Left kidney (tissue), 2 donors: ENCODE results near the gene GRHPR. TPM values are rescaled to one million over a fixed set of nuclear protein-coding genes. Genes with fewer than 3 reads are reported as not detected.
A peak's percentile ranks its signal among the peaks of the same experiment; 100 is the strongest.
"Not testable (repeated sequence)": the region's sequence is repeated elsewhere in the genome, so short reads cannot be mapped to it uniquely, and the experiment has no call there.

Experiments used
- DNase-seq: peaks from one replicate; pipeline ENCODE4 v3.0.0-alpha.2; 2013
- polyA plus RNA-seq: library from polyadenylated mRNA; unstranded; fragments of 120-200 nt; gene quantifications from one replicate; pipeline ENCODE4 v1.2.1, GENCODE V29; 2013; ENCODE audit not compliant: insufficient read length

The GRHPR gene
- polyA plus RNA-seq, 1 donor = 124 TPM

DNA sequence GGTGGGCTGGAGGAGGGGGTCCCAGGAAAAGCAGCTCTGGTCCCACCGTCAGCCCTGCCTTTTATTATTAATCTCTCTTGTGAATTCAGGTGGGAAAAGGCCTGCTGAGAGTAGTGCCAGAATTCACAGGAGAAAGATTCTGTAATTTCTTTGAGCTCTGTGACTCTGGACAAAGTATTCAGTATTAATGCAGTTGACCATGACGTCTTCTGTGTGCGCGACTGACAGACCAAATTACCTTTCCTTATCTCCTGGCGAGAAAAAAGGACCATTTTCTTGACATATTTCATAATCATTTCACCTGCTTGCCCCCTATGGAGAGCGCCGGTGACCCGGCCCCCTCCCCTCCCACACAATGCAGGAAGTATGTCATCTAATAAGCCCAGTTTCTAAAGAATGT lies 26.8 kb upstream of the GRHPR start:
- DNase-seq = no peak

DNA sequence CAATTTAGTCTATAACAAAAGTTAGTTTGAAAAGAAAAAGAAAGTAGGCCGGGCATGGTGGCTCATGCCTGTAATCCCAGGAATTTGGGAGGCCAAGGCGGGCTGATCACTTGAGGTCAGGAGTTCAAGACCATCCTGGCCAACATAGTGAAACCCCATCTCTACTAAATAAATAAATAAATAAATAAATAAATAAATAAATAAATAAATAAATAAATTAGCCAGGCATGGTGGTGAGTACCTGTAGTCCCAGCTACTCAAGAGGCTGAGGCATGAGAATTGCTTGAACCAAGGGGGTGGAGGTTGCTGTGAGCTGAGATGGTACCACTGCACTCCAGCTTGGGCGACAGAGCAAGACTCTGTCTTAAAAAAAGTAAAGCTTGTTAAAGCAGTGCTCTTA lies 24.5 kb upstream of the GRHPR start:
- not testable (repeated sequence) for DNase-seq

DNA sequence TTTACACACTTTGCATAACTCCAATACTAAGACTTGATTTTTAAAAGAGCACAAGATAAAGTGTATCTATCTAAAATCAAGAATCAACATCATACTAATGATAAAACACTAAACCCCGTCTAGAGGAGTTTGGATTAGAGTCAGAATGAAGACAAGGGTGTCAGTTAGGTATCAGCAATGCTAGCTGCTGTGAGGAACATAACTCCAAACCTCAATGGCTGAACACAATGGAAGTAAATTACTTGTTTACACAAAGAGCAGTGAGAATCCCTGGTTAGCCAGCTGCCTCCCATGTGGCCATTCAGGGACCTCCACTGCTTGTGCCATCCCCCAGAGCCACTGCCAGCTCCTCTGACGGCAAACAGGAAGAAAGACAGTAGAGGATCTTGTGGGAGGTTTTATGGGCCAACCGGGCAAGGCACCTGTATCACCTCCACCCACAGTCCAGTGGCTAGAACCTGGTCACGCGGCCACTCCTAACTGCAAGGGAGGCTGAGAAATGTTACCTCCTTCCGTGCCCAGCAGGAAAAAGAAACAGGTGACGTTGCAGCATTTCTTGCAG lies 24.0 kb upstream of the GRHPR start:
- DNase-seq = no peak

DNA sequence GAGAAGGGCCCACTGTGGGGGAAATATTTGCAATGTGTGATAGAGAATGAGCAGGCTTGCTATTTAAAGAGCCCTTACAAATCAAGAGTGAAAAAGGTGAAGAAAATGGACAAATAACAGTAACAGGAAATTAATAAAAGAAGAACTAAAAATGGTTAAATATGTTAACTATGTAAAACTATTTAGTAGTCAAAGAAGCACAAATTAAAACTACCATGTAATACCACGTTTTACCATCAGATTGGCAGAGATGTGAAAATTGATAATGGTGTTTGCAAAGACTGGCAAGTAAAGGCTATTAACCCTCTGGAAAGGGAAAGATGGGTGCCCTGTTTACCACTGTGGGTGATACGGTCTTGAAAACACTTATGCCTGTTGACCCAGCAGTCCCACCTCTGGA lies 23.2 kb upstream of the GRHPR start:
- DNase-seq = no peak

DNA sequence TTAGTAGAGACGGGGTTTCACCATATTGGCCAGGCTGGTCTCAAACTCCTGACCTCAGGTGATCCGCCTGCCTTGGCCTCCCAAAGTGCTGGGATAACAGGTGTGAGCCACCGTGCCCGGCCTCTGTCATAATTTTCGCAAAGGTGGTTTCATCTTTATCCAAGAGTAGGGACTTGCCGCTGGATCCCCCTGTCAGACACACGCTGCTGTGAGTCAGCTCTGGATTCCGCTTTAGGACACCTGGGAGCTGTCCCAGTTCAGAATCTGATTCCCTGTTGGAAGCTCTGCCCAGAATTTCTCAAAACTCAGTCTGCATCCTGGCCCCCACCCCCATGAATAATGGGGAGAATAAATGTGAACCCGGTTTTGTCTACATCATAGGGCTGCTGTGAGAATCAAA lies 17.9 kb upstream of the GRHPR start:
- no peak for DNase-seq

DNA sequence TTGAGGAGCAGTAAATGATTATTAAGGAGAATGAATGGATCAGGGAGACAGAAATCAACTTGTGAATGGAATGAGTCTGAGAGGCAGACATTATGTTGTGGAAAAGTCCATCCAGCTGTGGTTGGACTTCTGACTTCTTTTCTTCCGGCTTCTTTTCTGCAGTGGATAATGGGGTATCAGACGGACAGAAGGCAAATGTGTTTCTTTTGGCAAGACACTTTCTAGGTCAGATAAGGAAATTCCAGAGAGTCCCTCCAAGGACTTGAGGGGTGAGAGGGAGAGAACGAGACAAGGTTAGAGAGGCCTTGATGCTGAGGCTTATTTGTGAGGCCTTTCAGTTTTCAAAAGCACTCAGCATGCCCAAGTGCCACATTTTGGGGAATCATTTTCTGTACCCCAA lies 17.1 kb upstream of the GRHPR start:
- DNase-seq = no peak

DNA sequence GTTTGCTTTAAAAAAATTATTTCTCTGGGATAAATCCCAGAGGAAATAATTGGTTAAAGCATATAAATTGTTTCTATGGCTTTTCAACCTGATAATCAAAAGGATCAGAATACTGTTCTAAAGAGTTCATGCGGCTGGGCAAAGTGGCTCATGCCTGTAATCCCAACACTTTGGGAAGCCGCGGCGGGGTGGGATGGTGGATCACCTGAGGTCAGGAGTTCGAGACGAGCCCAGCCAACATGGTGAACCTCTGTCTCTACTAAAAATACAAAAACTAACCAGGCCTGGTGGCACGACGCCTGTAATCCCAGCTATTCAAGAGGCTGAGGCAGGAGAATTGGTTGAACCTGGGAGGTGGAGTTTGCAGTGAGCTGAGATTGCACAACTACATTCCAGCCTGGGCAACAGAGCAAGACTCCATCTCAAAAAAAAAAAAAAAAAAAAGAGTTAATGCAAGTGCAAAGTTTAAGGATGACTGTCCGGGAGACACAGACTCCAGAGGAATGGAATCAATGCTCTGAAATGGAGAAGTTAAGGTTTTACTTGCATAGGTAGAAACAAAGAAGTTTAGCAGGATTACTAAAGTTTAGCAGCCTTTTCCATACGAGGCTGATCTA lies 16.6 kb upstream of the GRHPR start:
- DNase-seq = no peak

DNA sequence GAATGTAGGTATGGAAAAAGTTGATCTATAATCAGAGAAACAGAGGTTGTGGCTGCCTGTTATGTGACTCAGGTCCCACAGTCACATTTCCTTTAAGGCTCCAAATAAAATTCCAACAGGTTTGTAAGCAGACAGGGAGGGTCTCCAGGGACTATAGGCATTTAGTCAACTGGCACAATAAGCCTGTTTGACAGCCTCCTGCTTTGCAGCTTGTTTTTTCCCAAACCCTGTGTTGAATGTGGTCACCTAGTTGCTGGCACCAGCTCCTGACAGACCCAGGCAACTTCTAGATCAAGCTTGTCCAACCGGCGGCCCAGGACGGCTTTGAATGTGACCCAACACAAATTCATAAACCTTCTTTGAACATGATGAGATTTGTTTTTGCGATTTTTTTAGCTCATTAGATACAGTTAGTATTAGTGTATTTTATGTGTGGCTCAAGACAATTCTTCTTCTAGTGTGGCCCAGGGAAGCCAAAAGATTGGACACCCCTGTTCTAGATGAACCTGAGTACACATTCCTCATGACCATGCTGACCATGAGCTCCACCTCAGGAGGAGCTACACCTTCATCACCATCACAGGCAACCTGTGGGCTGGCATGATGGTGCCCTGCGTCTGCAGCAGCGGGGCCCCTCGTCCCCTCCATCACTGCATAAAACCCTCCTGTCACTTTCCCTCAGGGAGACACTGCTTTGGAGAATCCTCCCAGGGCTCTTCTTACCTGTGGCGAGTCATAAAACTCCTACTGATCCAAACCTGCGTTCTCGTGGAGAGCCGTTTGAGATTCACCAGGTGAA lies 15.7 kb upstream of the GRHPR start:
- DNase-seq = no peak

DNA sequence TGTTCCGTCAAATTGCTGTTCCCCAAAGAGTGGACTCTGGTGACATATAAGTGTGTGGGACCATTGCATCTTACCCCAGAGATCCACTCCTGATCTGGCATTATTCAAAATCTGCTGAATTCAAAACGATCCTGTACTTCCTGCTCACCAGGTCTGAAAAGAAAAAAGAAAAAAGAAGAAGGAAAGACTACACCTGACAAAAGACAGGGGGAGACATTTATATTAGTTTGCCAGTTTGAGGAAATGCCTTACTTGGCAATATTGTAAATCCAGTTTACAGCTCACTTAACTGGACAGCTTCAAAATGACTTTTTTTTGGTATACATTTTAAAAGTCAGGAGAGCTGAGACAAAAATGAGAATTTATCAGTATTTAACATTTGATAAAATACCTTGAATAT lies 15.0 kb upstream of the GRHPR start:
- DNase-seq = no peak

DNA sequence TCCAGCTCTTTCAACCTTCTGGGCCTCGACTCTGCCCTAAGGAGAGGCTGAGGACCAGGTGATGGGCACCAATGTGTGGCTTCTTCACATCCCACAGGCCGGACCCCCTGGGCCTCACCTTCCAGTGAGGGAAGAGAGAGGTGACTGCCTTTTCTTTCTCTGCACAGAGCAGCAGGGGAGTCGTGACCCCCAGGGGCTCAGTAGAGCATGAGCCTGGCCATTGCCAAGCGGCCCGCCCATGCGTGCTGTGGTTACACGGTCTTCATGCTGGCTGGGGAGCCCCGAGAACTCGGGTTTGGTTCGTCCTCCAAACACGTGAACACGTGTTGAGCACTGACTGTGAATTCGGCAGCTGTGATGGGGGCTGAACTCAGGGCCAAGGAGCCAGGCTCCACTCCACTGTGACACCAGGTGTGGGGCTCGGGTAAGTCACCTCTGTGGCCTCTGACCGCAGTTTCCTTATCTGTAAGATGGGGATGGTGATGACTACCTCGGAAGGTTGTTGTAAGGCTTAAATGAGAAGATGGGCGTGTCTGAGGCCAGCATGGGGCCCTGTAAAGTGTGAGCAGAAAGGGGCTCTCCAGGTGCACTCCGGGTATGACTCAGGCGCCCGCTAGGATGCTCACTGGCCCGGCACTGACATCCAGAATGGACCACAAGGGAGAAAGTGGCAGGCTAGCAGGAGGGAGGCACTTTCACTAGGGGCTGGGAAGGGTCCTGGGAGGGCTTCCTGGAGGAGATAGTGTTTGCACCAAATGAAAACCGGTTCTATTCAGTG lies 13.4 kb upstream of the GRHPR start:
- no peak for DNase-seq

DNA sequence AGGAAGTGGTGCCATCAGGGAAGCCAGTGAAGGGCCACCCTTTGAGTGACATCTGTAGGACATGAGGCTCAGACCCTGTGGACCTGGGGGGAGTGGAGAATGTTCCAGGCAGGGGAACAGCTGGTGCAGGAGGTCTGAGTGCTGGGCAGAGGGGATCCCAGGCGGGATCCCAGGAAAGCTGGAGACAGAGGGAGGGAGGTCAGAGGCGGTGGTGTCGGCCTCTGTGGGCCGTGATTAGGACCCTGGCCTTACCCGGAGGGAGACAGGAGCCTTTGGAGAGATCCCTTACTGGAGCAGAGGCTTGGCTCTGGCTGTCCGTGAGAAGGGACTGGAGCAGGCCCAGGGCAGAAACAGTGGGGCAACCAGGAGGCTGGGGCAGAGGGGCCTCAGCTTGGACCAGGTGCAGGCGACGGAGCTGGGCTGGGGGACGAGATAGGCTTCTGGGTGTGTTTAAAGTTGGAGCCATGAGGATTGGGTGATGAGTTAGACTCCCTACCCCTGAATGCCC lies 12.1 kb upstream of the GRHPR start:
- no peak for DNase-seq

DNA sequence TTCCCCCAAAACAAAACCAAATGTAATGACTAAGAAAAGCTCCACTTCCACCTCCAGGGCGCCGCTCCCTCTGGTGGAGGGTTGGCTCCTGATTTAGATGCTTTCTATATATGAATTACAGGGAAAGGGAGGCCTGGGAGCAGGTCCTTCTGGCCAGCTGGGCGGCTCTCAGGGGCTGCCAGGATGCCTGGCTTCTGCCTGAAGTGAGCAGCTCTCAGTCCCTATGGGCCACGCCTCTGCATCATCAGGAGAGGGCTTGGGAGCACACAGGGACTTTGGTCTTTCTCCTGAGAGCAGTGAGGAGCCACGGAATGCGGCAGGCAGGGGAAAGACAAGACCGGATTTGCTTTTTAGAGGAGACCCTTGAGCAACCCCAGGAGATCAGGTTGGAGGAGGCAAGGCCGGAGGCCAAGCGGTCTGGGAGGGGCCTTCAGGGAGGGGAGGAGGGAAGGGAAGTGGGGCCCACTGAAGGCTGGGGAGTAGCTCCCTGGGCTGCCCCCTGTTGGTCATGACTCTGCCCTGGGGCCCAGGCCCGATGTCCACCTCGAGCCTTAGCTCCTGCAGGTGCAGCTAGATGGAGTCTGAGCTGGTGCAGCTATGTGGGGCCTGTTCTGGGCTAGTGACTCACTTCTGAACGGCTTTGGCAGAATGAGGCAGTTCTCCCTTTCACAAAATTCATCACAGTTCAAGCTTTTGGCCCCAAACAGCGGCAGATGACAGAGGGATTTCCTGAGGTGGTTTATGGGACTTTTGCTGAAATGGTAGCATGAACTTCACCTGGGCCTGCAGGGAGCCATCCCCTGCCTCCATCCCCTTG lies 11.3 kb upstream of the GRHPR start:
- DNase-seq = no peak

DNA sequence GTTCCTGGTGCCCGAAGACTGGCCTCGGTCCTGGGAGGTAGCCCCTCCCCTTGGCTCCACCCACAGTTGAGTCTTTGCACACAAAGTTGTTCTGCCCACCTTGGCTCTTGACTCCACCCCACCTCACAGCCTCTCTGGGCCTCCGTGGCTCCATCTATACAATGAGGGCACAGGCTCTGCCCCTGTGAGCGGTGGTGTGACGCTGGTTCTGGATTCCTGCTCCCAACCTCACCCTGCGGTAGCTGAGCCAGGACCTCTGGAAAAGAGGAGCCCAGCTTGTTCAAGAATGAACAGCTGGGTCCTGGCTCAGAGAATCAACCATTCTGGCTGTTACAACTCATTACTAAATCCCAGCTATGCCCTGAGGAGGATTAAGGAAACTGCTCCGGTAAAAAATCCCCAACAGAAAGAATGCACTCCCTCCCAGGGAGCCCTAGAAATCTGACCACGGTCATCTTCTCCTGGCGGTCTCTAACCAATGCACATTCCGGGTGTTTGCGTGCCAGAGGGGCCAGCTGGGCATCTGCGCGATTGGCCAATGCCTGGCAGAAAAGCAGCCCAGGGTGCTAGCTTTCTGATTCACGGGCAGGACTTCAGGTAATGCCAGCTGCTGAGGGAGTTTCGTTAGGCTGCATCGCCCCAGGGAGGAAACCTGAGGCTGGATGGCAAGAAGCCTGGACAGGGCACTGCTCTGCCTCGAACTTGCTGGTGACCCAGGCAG lies 9.9 kb upstream of the GRHPR start:
- DNase-seq = no peak

DNA sequence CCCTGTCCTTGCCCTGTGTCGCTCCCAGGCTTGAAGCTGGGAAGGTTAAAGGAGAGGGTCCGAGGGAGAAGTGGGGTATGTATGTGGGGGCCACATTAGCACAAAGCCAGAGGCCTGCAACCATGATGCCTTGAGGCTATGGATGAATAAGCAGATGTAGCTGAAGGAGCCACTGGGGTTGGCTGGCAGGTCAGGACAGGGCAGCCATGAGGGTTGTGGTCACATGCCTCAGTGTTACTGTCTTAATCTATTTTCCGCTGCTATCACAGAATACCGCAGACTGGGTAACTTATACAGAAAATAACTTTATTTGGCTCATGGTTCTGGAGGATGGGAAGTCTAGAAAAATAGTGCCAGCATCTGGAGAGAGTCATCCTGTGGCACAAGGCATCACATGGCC lies 9.2 kb upstream of the GRHPR start:
- DNase-seq = no peak

DNA sequence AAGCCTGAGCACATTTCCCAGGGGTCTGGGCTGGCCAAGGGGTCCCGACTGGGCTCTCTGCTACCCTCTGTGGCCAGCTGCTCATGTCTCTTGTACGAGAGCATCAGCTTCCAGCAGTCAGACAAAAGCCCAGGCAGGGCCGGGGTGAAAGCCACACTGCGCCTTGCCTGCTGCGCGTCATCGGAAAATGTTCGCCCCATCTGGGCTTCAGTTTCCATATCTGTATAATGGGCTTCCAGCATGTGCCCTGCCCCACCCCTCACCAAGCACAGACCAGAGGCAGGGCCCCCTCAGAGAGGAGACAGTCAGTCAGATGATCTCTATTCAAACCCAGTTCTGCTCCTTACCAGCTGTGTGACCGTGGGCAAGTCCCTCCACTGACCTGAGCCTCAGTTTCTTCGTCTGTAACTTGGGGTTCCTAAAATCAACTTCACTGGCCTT lies 8.0 kb upstream of the GRHPR start:
- DNase-seq = no peak

DNA sequence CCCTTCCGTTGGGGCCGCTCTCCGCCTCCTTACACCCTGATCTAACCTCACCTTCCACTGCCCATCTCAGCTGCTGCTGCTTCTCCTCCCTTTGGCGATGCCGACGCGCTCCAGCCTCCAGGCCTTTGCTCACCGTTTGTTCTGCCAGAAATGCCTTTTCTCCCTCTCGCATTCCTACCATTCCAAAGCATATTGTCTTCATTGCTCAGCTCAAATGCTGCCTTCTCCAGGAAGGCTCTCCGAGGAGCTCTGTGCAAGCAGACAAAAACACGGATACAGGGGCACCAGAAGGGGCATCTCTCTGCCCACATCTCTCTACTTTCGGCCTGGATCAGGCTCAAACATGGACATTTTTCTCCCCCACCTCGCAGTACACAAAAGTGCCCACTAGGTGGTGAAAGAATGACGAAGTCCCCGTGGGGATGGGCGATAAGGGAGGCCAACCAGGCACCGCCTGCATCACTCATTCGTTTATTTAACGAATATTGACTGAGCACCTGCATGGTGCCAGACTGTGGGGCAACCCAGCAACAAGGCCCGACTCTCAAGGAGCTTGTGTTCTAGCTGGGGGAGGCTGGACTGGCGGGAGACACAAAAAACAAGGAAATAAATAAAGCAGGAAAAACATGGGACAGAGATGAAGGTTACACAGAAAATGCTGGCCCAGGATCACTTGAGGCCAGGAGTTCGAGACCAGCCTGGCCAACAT lies 7.3 kb upstream of the GRHPR start:
- DNase-seq = peak; percentile 77

DNA sequence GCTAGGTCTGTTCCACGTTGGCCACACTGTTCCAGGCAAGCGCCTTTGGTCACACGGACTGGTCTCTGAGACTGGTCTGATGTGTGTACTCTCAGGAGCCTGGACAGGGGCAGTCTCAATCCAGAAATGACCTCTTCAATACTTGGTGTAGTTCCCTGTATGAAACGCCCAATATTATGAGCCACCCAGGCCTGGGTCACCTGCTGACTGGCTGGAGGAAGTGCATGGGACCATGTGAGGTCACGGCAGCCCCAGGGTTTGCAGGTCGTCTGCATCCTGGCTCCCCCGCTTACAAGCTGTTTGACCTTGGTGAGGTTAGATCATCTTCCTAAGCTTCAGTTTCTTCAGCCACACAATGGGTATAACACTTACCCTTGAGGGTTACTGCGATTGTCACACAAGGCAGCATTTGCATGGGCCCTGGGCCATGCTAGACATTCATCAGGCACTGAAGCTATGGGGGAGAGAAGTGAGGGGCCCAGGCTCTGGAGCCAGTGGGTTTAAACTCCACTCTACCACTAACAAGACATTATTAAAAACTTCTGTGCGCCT lies 5.2 kb upstream of the GRHPR start:
- DNase-seq = no peak

DNA sequence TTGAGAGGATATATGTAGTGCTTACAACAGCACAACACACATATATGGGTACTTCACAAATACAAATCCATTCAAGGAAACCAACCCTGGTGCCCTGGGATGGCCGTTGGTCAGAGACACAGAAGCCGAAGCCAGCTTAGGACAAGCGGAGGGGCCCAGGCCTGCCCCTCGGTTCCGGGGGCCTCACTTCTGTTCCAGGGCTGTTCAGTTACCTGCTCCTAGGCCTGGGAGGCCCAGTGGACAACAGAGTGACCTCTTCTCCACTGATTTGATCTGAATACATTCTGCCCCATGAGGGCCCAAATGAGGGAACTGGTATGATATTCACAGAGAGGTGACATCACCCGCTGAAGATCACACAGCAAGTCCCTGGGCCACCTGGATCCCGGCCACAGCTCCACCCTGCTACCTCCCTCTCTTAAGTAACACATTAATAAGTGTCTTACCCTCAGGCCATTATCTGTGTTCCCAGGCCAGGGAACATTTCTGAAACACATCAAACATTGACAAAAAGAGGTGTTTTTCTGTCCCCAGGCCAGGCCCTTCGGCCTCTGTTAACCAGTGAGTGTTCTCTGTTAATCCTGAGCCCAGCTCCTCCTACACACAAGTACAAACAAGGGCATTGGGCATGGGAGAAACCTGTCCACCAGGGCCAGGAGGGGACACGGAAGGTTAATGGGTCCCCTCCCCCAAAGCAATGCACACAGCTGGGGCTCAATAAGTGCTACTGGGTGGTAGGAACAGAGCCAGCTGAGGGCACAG lies 4.5 kb upstream of the GRHPR start:
- DNase-seq = no peak

DNA sequence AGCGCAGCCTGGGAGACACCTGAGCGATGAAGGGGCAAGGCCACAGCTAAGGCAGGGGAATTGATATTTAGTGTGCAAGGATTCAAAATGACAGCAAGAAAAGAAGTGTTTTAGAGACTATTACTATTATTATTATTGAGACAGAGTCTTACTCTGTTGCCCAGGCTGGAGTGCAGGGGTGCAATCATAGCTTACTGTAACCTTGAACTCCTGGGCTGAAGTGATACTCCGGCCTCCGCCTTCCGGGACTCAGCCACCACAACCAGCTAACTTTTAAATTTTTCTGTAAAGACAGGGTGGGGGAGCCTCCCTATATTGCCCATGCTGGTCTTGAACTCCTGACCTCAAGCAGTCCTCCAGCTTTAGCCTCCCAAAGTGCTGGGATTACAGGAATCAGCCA lies 3.3 kb upstream of the GRHPR start:
- DNase-seq = no peak
